Measurements from ENCODE around the gene PCDHGC4.

PCDHGC4 gene

GRCh38 chr5:141521244-141521781 lies 36.5 kb downstream of the PCDHGC4 start:
- TF ChIP-seq, protein P1, sequence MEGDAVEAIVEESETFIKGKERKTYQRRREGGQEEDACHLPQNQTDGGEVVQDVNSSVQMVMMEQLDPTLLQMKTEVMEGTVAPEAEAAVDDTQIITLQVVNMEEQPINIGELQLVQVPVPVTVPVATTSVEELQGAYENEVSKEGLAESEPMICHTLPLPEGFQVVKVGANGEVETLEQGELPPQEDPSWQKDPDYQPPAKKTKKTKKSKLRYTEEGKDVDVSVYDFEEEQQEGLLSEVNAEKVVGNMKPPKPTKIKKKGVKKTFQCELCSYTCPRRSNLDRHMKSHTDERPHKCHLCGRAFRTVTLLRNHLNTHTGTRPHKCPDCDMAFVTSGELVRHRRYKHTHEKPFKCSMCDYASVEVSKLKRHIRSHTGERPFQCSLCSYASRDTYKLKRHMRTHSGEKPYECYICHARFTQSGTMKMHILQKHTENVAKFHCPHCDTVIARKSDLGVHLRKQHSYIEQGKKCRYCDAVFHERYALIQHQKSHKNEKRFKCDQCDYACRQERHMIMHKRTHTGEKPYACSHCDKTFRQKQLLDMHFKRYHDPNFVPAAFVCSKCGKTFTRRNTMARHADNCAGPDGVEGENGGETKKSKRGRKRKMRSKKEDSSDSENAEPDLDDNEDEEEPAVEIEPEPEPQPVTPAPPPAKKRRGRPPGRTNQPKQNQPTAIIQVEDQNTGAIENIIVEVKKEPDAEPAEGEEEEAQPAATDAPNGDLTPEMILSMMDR (IDR thresholded peaks at IDR 0.05; ENCODE audit: low read length, missing control alignments), result no peak
- H3K4me3 ChIP-seq (replicated peaks; ENCODE audit: low read depth, low read length), result no peak overlapping the region
- DNase-seq (ENCODE audit: low read depth), result peak; percentile 100

GRCh38 chr5:141522301-141522700 lies 37.5 kb downstream of the PCDHGC4 start:
- TF ChIP-seq, protein P1 (IDR thresholded peaks at IDR 0.05; ENCODE audit: low read length, missing control alignments), result no peak
- DNase-seq (ENCODE audit: low read depth), result no peak

DNA sequence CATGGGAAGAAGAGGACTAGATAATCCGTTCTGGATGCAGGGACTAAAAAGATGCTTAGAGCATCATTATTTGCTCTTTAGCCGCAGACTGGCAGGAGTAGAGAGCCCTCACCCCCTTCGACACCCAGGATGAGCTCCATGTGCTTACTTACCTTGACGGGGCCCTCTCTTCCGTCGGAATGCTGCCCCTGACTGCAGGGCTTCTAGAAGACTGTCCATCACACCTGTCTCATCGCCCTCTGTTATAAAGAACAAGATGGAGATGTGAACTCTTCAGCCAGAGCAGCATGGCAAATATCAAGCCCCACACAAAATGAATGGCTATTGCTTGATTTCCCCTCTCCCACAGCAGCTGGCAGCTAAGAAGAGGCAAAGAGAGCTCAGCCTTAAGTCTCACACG lies 39.2 kb downstream of the PCDHGC4 start:
- no peak for DNase-seq (ENCODE audit: low read depth)
- TF ChIP-seq, protein P1 (IDR thresholded peaks at IDR 0.05; ENCODE audit: low read length, missing control alignments), result no peak
- no peak overlapping the region for H3K4me3 ChIP-seq (replicated peaks; ENCODE audit: low read depth, low read length)

More at GRCh38 chr5:141522301-141522700, 37.5 kb downstream of the PCDHGC4 start:
- no peak overlapping the region for H3K4me3 ChIP-seq (replicated peaks; ENCODE audit: low read depth, low read length)

GRCh38 chr5:141524604-141525597 lies 40.1 kb downstream of the PCDHGC4 start:
- no peak overlapping the region for H3K4me3 ChIP-seq (replicated peaks; ENCODE audit: low read depth, low read length)
- DNase-seq (ENCODE audit: low read depth), result peak; percentile 98
- TF ChIP-seq, protein P1 (IDR thresholded peaks at IDR 0.05; ENCODE audit: low read length, missing control alignments), result no peak

- no peak overlapping the region for H3K4me3 ChIP-seq (replicated peaks; ENCODE audit: low read depth, low read length)
- DNase-seq (ENCODE audit: low read depth), result no peak
Observed at GRCh38 chr5:141525653-141526052, 40.8 kb downstream of the PCDHGC4 start.

DNA sequence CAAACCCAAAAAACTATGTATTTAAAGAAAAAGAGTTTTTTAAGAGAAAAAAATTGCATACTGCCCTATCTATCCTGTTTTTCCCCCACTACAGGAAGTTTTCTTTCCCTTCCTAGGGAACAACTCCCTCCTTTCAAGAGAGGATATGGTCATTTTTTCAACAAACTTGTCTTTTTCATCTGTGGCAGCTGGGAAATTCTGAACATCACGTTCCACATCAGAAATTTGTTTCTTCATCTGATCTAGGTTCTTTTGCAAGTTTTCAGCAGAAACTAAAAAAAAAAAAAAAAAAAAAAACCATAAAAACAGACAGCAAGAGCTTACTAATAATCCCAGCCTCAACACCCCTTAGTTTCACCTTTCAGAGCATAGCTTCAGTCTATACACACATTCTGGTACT lies 42.6 kb downstream of the PCDHGC4 start:
- H3K4me3 ChIP-seq (replicated peaks; ENCODE audit: low read depth, low read length), result no peak overlapping the region
- no peak for DNase-seq (ENCODE audit: low read depth)
- TF ChIP-seq, protein P1 (IDR thresholded peaks at IDR 0.05; ENCODE audit: low read length, missing control alignments), result no peak

More at GRCh38 chr5:141525653-141526052, 40.8 kb downstream of the PCDHGC4 start:
- TF ChIP-seq, protein P1 (IDR thresholded peaks at IDR 0.05; ENCODE audit: low read length, missing control alignments), result no peak

Measured in fibroblast of pulmonary artery (primary cell).